ENCODE results near the gene N4BP2L2. TPM values are rescaled to one million over a fixed set of nuclear protein-coding genes. Genes with fewer than 3 reads are reported as not detected.

The N4BP2L2 gene
- total RNA-seq, 1 experiment from 2014 or later, result 92.7 TPM

DNA sequence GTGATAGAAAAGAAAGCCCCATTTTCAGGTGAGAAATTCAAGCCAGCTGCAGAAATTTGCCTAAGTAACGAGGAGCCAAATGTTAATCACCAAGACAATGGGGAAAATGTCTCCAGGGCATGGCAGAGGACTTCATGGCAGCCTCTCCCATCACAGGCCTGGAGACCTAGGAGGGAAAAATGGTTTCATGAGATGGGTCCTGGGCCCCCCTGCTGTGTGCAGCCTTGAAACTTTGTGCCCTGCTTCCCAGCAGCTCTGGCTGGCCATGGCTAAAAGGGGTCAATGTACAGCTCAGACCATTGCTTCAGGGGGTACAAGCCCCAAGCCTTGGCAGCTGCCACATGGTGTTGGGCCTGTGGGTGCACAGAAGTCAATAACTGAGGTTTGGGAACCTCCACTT lies 120.6 kb downstream of the N4BP2L2 start:
- Histone ChIP-seq H3K9me2 (ENCODE audit: insufficient read depth) (no peaks in the 10 kb centered on the region), H3K27me3 (ENCODE audit: insufficient read depth, low read length) (no peaks in the 10 kb centered on the region), H4K20me1 (ENCODE audit: insufficient read depth) (no peaks in the 10 kb centered on the region), H3K4me1 (ENCODE audit: control insufficient read depth in 1 of 2, insufficient read depth in 2 of 2, low read length in 2 of 2) (no peaks in the 10 kb centered on the region), H3K4me3 (replicated peaks in 1 of 2; ENCODE audit: low read depth in 1 of 2, low read length in 2 of 2) (no peak overlapping the region), H3K9ac (ENCODE audit: low read length) (no peak overlapping the region), H3K36me3 (ENCODE audit: control insufficient read depth in 1 of 2, insufficient read depth in 2 of 2, low read length in 2 of 2) (no peaks in the 10 kb centered on the region), H3K27ac (ENCODE audit: low read depth, low read length) (no peak overlapping the region), H3K4me2 (ENCODE audit: low read length) (no peak overlapping the region), H3K79me2 (ENCODE audit: insufficient read depth, low read length) (no peaks in the 10 kb centered on the region), H2AFZ (ENCODE audit: low read depth, low read length, poor library complexity, severe bottlenecking) (no peak overlapping the region), H3K9me3 (ENCODE audit: control insufficient read depth in 1 of 2, insufficient read depth in 1 of 2, low read depth in 1 of 2, low read length in 2 of 2) (no peaks in the 10 kb centered on the region; a peak in 1 of 4 replicates)
- no peak for DNase-seq (ENCODE audit: low read depth, low spot score)
- no peak for ATAC-seq
- ChIA-PET POLR2A (no interaction called here), RAD21 (ENCODE audit: low non-redundant PET in 1 of 2, low total read pairs in 2 of 2, uncharacterized antibody in 2 of 2, unreplicated experiment in 2 of 2) (no interaction called here), CTCF (no interaction called here)
- intact Hi-C loops (cut with micrococcal nuclease), result no loop called here
- no TSS peak for BruUV-seq (replicated peaks)
- TF ChIP-seq, protein P1, sequence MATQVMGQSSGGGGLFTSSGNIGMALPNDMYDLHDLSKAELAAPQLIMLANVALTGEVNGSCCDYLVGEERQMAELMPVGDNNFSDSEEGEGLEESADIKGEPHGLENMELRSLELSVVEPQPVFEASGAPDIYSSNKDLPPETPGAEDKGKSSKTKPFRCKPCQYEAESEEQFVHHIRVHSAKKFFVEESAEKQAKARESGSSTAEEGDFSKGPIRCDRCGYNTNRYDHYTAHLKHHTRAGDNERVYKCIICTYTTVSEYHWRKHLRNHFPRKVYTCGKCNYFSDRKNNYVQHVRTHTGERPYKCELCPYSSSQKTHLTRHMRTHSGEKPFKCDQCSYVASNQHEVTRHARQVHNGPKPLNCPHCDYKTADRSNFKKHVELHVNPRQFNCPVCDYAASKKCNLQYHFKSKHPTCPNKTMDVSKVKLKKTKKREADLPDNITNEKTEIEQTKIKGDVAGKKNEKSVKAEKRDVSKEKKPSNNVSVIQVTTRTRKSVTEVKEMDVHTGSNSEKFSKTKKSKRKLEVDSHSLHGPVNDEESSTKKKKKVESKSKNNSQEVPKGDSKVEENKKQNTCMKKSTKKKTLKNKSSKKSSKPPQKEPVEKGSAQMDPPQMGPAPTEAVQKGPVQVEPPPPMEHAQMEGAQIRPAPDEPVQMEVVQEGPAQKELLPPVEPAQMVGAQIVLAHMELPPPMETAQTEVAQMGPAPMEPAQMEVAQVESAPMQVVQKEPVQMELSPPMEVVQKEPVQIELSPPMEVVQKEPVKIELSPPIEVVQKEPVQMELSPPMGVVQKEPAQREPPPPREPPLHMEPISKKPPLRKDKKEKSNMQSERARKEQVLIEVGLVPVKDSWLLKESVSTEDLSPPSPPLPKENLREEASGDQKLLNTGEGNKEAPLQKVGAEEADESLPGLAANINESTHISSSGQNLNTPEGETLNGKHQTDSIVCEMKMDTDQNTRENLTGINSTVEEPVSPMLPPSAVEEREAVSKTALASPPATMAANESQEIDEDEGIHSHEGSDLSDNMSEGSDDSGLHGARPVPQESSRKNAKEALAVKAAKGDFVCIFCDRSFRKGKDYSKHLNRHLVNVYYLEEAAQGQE (IDR thresholded peaks at IDR 0.05; ENCODE audit: low read depth), result no peak
- TF ChIP-seq SP1 (IDR thresholded peaks at IDR 0.05; ENCODE audit: low read depth), result no peak
- no peak for TF ChIP-seq FOSL1 (IDR thresholded peaks at IDR 0.05; ENCODE audit: low read depth)
- no peak for TF ChIP-seq CBX3 (IDR thresholded peaks at IDR 0.05; ENCODE audit: low read depth)
- no peak for TF ChIP-seq EZH2phosphoT487 (IDR thresholded peaks at IDR 0.05; ENCODE audit: borderline replicate concordance)
- no peak for TF ChIP-seq POLR2A (IDR thresholded peaks at IDR 0.05; ENCODE audit: borderline replicate concordance, extremely low read depth, insufficient read depth, insufficient read length)
- TF ChIP-seq, protein P2, sequence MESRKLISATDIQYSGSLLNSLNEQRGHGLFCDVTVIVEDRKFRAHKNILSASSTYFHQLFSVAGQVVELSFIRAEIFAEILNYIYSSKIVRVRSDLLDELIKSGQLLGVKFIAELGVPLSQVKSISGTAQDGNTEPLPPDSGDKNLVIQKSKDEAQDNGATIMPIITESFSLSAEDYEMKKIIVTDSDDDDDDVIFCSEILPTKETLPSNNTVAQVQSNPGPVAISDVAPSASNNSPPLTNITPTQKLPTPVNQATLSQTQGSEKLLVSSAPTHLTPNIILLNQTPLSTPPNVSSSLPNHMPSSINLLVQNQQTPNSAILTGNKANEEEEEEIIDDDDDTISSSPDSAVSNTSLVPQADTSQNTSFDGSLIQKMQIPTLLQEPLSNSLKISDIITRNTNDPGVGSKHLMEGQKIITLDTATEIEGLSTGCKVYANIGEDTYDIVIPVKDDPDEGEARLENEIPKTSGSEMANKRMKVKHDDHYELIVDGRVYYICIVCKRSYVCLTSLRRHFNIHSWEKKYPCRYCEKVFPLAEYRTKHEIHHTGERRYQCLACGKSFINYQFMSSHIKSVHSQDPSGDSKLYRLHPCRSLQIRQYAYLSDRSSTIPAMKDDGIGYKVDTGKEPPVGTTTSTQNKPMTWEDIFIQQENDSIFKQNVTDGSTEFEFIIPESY (IDR thresholded peaks at IDR 0.05; ENCODE audit: extremely low read depth, insufficient replicate concordance, low read length), result no peak
- TF ChIP-seq SIN3A (IDR thresholded peaks at IDR 0.05; ENCODE audit: low read depth), result no peak
- TF ChIP-seq, protein P3, sequence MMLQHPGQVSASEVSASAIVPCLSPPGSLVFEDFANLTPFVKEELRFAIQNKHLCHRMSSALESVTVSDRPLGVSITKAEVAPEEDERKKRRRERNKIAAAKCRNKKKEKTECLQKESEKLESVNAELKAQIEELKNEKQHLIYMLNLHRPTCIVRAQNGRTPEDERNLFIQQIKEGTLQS (IDR thresholded peaks at IDR 0.05), result no peak

All from HCT116 (cell line).